Activated CD4-positive, alpha-beta T cell treated with anti-CD3 and anti-CD28 coated beads, Interleukin-2, amount 50 U/mL, for 16 hours (primary cell): ENCODE results near the gene ZRSR2.

Experiments used
- DNase-seq: peaks from one replicate; pipeline ENCODE4 v3.0.0-alpha.2; 2020

Gene ZRSR2

DNA sequence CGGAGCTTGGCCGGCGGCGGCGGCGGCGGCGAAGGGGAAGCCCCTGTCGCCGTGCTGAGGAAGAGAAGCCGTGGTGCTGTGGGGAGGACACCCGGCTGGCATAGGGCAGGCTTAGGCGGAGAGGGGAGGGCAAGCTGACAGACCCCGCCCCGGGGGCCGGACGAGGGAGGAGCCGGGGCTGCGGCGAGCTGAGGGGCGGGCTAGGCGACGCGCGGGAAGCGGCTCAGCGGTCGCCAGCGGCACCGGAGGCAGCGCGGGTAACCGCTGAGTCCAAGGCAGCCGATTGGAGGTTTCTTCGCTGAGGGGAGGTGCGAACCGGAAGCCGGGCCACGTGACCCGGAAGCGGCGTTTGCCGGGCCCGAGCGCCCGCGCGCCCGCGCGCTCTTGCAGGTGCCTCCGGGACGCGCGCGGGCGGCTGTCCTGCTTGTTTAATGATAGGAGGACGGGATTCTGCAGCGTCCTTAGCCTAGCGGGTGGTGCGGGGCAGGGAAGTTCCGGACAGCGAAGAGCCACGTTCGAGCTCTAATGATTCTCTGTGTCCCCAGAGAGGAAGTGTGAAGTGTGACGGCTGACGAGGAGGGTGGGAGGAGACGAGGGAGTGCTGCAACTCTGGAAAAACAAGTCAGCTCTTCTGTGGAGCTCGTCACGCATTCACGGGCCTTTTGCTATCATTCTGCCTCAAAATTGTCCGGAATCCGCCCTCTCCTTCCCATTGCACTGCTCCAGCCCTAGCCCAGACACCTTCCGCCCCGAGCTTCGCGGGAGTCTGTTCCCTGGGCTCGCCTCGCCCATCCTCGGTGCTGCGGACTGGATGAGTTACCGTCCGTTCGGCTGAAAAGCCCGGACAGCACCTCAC is 64.7 kb downstream of the ZRSR2 start, which contains the start of gene AP1S2:
Gene AP1S2, minus strand, starts transcription at position 102 of the 856 bp plus-strand sequence. CDS start 2,289 bp downstream, outside the sequence.
- DNase-seq = peak; percentile 98

DNA sequence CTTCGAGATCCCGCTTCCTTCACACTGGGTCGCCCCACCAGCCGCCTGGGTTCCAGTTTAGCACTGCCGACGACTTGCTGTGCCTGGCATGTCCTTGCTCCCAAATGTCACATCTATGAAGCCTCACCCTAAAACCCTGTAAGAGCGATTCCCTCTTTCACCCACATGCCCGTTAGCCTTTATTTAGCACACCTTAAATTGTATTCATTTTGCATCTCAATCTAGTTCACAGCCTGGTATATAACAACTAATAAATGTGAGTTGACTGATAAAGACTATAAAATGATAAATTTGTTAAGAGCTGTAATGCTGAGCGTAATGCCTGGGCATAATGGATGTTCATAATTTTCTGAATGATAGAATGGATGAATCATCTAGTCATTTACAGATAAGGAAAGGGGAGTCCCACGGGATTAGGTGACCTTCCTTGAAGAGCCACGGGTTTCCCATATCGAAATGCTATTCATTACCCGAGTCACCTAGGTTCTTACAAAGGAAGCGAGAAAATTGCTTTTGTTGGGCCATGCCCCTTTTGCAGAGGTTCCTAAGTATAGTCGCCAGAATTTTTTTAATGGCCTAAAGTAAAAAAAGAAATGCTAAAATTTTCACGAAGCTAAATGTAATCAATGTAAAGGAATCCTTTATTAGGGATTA is 65.4 kb downstream of the ZRSR2 start:
- DNase-seq = no peak

DNA sequence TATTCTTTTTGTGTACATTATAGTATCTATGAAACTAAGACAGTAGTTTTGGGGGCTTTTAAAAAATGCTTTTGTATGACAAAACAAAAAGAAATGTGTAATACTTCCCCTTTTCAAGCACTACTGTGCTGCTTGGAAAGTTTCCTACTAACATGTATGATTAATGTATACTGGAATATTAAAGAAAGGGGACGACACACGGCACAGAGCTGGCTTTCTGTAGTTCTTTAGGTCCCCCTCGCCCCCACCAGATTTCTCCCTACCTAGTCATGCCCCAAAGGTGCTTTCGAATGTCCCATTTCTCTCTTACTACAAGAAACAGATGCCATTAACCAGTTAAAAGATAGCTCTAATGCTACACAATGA is 65.9 kb downstream of the ZRSR2 start:
- no peak for DNase-seq

DNA sequence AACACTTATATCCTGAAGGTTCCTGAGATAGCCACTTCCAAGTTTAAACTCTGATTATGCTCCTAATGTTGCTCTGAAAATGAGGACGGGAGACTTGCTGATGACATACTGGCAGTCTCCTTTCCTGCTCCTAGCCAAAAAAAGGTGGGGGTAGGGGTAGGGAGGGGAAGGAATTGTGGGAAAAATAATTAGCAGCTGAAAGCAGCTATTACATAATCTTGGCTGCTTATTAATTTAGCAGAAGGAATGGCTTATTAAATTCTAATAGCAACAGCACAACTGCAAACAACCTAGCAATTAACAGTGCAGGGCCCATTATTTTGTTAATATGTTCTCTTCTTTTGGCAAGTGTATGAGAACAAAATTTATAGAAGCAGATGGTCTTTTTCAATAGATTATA is 66.4 kb downstream of the ZRSR2 start:
- no peak for DNase-seq

DNA sequence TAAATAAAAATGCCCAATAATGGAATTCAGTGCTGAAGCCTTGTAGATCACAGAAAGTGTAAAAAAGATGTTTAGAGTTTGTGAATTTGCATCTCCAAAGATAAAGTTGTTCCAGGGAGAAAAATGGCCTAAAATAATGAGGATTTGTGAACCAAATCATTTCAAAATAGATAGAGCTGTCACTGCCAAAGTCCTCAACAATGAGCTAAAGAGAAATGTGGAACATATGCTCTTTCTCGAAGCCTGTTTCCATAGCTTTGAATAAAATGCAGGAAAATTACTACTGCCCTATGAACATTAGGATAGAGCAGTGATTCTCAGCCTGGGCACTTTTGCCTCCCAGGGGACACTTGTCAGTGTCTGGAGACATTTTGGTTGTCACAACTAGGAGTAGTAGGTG is 67.8 kb downstream of the ZRSR2 start:
- DNase-seq = no peak

DNA sequence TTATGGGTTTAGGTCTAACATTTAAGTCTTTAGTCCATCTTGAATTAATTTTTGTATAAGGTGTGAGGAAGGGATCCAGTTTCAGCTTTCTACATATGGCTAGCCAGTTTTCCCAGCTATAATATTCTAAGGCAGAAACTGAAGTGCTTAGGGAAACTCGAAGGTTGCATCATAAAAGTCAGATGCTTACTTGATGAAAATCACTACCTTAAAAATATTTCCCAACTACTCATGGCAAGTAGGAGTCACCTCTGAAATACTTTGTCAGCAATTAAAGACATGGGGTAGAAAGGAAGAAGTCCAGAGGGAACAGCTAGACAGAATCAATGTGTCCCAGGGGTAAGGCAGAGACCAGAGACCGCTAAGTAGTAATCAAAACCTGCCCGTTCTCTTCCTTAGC is 70.6 kb downstream of the ZRSR2 start:
- no peak for DNase-seq

DNA sequence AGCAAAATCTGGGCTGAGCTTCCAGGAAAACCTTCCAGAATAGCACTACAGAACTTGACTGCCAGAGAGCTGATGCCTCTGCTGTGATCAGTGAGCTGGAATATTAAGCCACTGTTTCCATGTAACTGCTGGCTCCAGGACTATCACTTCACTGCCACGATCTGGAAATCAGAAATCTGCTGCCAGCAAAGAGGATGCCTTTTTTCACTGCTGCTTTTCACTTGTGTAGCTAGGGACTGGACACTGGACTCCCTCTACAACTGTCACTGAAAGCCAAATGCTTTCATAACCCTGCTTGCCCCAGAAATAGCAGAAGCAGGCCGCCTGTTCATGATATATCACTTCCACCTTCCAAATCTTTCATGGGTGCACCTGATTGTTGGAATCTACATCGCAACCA is 73.7 kb downstream of the ZRSR2 start:
- no peak for DNase-seq

DNA sequence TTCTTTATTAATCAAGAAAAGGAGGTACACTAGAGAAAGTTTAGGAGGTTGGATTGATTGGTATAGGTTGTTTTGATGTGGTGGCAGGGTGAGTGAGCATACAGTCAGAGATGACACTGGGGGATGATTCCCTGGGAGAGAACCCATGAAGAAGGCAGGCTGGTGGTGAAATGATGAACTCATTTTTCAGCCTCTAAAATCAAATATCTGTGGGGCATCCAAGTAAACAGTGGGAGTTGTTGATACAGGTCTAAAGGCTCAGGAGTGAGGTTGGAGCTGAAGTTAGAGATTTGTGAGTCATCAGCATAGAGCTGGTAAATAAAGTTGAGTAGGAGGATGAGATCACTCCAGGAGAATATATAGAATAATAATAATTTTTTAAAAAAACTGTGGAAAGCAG is 74.3 kb downstream of the ZRSR2 start:
- DNase-seq = no peak

DNA sequence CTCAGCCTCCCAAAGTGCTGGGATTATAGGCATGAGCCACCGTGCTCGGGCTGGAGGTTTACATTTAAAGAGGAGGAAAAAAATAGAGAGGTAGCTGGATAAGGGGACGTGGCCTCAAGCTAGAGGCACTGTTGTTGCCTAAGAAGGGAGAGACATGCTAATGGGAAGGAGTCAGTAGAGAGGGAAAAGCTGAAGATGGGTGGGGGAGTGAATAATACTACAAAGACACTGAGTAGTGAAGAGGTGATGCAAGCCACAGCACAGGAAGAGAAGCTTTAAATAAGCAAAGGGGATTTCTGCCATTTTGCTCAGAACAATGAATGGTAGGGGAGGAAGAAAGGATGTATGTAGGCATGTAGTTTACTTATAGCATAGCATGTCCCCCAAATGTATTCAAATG is 75.9 kb downstream of the ZRSR2 start:
- DNase-seq = no peak

DNA sequence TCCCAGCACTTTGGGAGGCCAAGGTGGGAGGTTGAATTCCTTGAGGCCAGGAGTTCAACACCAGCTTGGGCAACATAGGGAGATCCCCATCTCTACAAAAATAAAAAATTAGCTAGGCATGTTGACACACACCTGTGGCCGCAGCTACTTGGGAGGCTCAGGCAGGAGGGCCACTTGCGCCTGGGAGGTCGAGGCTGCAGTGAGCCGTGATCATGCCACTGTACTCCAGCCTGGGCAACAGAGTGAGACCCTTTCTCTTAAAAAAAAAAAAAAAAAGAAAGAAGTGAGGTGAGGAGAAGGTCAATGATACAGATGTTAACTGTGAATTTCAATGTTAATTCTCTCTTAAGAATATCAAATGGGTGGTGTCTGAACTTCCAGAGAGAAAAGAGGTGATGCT is 79.4 kb downstream of the ZRSR2 start:
- DNase-seq = no peak

DNA sequence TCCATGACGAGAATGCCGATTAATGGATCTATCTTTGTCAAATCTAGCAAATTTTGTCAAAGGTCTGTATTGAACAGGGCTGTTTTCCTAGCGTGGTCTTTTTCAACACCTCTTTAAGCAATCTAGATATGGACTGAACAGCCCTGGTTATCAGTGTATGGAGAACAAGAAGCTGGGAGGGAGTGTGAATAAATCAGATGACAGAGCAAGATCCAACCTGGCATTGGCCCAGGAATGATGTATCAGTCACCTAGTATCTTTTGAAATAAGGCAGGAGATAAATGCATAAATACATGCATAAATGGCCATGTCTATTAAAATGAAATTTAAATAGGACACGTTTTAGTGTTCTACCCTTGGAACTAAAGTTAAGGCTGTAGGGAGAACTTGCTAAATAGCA is 80.0 kb downstream of the ZRSR2 start:
- DNase-seq = no peak
